GM18909 (cell line): ENCODE data around the gene MIF.
"Not testable (repeated sequence)": the region's sequence is repeated elsewhere in the genome, so short reads cannot be mapped to it uniquely, and the experiment has no call there.

Experiments
- ATAC-seq: cut with Tn5 transposase; IDR thresholded peaks from one replicate; pipeline ENCODE4 v1.9.1; 2021; ENCODE audit warnings: mild to moderate bottlenecking; ENCODE audit not compliant: unreplicated experiment, poor library complexity

MIF gene

DNA sequence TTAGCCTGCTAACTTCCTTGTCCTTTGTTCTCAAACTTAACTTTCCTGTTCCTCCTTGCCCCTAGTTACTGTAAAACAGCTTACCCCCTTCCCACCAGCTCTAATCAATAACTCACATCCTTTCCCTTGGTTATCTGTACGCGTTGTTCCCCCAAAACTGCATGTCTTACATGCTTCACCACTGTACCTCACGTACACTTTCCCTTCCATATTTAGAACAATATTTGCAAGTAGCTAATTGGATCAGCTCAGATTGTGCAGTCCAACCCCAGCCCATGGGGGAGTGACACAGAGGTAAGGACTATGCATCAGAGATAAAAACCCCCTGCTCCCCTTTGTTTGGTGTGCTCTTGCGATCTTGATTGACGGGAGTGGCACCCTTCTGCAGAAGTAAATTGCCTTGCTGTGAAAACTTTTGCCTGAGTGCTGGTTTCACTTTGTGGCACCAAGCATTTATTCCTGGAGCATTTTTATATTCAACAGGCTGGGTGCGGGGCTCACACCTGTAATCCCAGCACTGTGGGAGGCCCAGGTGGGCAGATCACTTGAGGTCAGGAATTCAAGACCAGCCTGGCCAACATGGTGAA lies 30.9 kb downstream of the MIF start:
- ATAC-seq: no peak

DNA sequence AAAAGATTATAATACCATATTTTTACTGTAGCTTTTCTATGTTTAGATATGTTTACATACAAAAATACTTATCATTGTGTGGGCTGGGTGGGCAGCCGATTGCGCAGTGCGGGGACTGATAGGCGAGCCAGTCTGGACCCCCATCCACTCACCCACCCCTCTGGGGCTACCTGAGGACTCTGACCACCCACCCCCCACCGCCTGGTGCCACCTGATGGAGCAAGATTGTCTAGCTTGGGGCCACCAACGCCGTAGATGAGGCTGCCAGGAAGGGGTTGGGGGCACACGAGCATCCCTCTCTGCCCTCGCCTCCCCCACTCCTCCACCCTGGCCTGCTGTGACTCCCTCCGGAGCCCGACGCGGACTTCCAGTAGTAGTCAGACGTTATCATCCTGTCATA lies 32.4 kb downstream of the MIF start:
- no peak for ATAC-seq

DNA sequence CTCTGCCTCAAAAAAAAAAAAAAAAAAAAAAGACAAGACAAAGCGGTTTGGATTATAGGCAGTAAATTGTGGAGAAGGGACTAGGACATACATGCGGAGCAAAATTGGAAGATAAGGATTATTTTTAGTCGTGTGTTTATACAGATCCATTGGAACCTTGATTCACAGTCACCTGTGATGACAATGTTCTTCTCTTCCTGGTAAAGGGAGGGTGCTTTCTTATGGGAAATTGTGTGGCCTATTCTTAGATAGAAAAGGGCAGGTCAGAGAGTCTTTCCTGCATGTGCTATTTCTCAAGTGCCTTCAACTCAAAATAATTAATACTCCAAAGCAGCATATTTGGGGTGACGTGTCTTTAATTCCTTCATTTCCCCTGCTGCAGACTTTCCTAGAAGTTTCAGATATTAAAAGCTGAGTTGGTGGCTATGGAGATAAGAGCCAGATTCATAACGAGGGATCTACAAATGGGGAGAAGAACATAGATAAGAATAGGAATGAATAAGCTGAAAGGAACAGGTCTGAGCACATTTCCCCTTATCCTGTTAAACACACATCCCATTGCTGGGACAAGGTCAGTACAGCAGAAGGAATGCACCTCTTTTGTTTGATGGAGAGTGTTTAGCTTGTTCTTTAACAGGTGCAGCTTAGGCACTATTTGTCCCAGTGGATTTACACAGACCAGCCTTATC lies 44.3 kb downstream of the MIF start:
- no peak for ATAC-seq

- no peak for ATAC-seq
Observed at GRCh38 chr22:23939017-23939357, 44.8 kb downstream of the MIF start.

DNA sequence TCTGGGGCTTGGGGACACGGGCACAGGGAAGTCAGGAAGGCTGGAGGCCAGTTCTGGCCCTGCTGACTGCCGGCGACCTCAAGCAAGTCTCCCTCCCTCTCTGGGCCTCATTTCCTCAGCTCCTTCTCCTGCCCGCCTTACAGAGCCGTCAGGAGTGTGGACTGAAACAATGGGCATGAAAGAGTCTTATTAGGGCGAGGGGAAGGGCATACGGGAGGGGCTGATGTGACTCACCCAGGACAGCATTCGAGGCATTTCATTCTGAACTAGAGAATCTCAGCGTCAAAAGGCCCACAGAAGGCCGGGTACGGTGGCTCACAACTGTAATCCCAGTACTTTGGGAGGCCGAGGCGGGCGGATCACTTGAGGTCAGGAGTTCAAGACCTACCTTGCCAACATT lies 46.0 kb downstream of the MIF start:
- ATAC-seq: not testable (repeated sequence)
